G401.6 (cell line): Measurements from ENCODE around the gene IMPDH1.

ENCODE experiments used
- FAIRE-seq: peaks from 2 replicates; lab custom pipeline; 2012; peaks lifted over from hg19 to GRCh38; lab: Jason Lieb, UNC

The IMPDH1 gene

GRCh38 chr7:128359939-128360338 lies 49.8 kb downstream of the IMPDH1 start:
- FAIRE-seq, result no peak

- no peak for FAIRE-seq
Measured at GRCh38 chr7:128359336-128359735, 50.4 kb downstream of the IMPDH1 start.

GRCh38 chr7:128358233-128358632 lies 51.5 kb downstream of the IMPDH1 start:
- FAIRE-seq, result no peak

GRCh38 chr7:128357217-128357613 lies 52.6 kb downstream of the IMPDH1 start:
- FAIRE-seq, result no peak

GRCh38 chr7:128356546-128357216 lies 53.1 kb downstream of the IMPDH1 start:
- FAIRE-seq, result no peak

- FAIRE-seq, result no peak
Measured at GRCh38 chr7:128353610-128354009, 56.2 kb downstream of the IMPDH1 start.

GRCh38 chr7:128353189-128353588 lies 56.6 kb downstream of the IMPDH1 start:
- FAIRE-seq, result no peak

- FAIRE-seq, result no peak
Measured at GRCh38 chr7:128352636-128353035, 57.1 kb downstream of the IMPDH1 start.

- no peak for FAIRE-seq
Measured at GRCh38 chr7:128352153-128352537, 57.6 kb downstream of the IMPDH1 start.

- FAIRE-seq, result no peak
Measured at GRCh38 chr7:128351296-128352152, 58.3 kb downstream of the IMPDH1 start.

GRCh38 chr7:128350708-128351295 lies 59.0 kb downstream of the IMPDH1 start:
- no peak for FAIRE-seq

- no peak for FAIRE-seq
Measured at GRCh38 chr7:128349466-128349825, 60.3 kb downstream of the IMPDH1 start.

GRCh38 chr7:128347647-128348097 lies 62.1 kb downstream of the IMPDH1 start:
- FAIRE-seq, result no peak

GRCh38 chr7:128344431-128344774 lies 65.4 kb downstream of the IMPDH1 start:
- FAIRE-seq, result no peak

- peak; percentile 71 for FAIRE-seq
Measured at GRCh38 chr7:128343554-128344430, 66.0 kb downstream of the IMPDH1 start, which contains the start of gene RBM28. TSS of gene RBM28 (minus strand) at chr7:128343908. CDS start at chr7:128343793, 115 bp downstream.
